Measurements from ENCODE around the gene CFP.

CFP gene

GRCh38 chrX:47597222-47597621 lies 32.5 kb downstream of the CFP start:
- no peak for DNase-seq

- DNase-seq, result no peak
These were observed 33.5 kb downstream of the CFP start for GRCh38 chrX:47596256-47596655.

- no peak for DNase-seq
These were observed 33.9 kb downstream of the CFP start for GRCh38 chrX:47595716-47596251.

DNA sequence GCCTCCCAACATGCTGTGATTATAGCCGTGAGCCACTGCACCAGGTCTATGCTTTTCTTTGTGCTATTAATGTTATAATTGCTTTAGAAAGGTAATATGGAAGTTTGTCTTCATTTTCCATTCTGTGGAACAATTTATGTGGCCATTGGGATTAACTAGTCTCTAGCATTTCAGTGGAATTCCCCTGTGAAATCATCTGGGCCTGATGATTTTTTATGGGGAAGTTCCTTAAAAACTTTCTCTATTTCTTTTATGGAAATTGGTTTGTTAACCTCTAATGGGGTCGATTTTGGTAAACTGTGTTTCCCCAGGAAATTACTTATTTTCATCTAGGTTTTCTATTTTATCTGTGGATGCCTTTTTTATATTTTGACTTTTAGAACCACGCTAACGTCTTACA lies 36.2 kb downstream of the CFP start:
- no peak for DNase-seq

DNA sequence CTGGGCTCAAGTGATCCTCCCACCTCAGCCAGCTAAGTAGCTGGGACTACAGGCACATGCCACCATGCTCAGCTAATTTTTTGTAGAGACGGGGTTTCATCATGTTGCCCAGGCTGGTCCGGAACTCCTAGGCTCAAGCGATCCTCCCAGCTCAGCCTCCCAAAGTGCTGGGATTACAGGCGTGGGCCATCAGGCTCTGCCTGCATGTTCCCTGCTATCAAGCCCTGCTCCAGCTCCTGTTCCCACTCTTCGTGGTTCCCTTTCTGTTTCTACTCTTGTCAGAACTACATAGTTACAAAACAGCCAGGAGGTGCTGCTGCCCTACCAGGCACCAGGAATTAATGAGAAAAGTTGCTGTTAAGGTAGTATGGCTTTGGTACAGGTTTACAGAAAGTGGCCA lies 38.7 kb downstream of the CFP start:
- DNase-seq, result no peak

- no peak for DNase-seq
These were observed 41.6 kb downstream of the CFP start for GRCh38 chrX:47587906-47588735.

DNA sequence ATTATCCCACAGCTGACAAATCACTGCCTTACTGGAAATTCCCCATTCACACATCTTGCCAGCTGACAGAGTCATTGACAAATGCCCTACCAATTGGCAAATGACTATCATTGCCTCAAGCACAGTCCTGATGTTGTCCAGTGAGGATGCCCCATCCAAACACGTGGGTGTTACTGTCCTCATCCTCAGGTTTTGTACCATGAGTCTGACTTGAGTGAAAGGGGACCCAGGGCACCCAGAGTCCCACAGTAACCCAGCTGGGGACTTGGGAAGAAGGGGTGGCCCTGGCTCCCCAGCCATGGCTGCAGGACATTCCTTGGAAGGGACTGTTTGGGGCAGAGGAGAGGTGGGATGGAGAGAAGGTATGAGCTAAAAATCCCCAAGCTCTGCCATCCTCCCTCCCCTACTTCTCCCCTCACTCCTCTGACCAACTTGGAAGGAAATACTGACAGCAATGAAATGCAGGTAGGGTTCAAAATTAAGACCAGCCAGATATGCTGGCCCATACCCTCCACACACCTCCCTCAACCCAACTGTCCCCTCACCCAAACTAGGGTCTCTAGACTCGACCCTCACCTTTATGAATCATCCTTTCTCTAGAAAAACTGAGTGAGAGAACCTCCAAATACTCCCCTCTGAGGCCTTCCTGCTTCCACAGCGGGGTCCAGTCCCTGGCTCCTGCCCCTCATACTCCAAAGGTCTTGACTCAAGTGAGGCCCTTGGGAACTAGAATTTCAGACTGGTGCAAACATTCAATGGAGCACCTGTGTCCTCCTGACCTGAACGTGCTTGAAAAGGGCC lies 42.4 kb downstream of the CFP start:
- no peak for DNase-seq

- no peak for DNase-seq
These were observed 43.5 kb downstream of the CFP start for GRCh38 chrX:47586043-47586787.

DNA sequence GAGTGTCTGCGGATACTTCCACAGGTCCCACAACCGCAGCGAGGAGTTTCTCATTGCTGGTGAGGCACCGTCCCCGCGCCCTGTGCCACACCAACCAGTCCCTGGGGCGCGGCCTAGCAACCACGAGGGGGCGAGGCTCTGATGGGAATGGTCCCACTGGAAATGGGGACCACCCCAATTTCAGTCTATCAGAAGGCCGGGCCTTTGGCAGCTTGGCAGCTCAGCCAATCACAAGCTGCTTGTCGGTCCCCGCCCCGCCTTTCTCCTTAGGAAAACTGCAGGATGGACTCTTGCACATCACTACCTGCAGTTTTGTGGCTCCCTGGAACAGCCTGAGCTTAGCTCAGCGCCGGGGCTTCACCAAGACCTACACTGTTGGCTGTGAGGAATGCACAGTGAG lies 44.5 kb downstream of the CFP start:
- no peak for DNase-seq

DNA sequence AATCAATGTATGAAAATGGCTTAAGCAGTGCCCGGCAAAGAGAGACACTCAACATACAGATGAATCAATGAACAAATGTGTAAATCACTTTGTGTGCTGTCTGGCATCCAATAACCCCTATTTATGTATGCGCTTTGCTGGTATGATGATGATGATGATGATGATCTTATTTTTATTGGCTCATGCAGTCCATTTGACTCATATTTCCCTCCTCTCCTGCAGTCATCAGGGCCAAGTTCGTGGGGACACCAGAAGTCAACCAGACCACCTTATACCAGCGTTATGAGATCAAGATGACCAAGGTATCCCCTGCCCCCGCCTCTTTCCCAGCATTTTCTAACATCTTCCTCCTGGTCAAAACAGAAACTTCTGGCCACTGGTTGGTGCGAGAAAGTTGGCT lies 45.0 kb downstream of the CFP start:
- no peak for DNase-seq

- peak in 1 of 2 experiments; percentile 19 for DNase-seq
These were observed 46.4 kb downstream of the CFP start for GRCh38 chrX:47583240-47583861.

DNA sequence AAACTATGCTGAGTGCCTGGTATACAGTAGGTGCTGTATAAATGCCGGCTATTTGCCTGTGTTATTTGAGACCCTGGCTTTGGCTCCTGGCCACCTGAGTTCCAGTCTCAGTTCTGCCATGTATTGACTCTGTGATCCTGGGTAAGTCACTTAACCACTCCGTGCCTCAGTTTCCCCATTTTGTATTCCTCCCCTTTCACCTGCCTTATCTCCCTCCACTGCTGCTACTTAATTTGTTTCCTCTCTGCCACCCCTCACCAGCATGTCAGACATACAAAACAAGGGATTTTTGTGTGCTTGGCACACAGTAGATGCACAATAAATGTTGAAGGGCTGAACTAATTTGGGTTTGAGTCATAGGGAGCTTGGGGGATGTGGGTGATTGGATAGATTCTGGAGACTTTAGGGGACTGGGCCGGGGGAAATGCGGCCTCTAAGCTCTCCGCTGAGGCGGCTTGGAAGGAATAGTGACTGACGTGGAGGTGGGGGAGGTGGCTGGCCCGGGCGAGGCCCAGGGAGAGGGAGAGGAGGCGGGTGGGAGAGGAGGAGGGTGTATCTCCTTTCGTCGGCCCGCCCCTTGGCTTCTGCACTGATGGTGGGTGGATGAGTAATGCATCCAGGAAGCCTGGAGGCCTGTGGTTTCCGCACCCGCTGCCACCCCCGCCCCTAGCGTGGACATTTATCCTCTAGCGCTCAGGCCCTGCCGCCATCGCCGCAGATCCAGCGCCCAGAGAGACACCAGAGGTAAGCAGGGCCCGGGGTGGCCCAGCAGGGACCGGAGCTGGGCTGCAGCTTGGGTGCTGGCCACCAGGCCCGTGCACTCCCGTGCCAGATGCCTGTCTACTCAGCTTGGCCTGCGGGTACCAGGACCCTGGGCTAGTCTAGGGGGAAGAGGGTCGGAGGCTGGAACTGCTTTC lies 47.7 kb downstream of the CFP start, which contains the start of gene TIMP1:
TIMP1 (plus strand) TSS at position 706 of the 917 bp plus-strand sequence. CDS start 980 bp downstream, outside the sequence.
- DNase-seq, result peak; percentile 86 to 88

DNA sequence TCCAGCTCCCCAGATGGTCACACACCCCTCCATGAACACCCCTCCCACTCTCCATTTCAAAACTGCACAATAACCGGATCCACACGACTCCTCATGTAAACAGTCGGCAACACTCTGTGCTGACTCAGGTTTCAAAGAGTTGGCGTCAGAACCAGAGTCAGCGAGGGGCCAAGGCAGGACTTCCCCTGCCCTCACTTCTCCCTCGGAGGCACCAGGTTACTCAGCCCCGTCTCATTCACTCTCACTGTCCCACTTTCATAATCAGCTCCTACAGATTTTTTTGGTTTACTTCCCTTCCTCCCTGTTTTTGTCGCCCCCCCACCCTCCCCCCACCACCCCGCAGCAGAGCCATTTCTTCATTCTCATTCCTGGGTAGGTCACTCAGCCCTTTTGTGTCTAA lies 50.2 kb downstream of the CFP start:
- peak; percentile 54 to 68 for DNase-seq

- no peak for DNase-seq
These were observed 51.0 kb downstream of the CFP start for GRCh38 chrX:47578692-47579091.

DNA sequence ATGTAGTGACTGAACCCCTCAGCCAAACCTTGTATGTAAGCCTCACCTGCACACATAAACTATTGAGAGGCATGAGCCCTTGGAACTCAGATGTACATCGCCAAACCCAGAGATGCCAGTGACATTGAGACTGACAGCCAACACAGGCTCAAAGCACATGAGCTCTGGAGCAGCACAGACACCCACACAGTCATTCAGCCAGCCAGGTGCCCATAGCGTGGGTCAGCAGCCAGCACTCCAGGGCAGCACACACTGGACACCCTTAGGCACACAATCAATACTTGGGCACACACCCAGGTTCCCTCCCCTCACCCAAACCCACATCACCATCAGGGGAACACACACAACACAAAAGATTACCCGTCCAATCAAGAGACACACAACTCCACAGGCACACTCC lies 51.8 kb downstream of the CFP start:
- DNase-seq, result no peak

DNA sequence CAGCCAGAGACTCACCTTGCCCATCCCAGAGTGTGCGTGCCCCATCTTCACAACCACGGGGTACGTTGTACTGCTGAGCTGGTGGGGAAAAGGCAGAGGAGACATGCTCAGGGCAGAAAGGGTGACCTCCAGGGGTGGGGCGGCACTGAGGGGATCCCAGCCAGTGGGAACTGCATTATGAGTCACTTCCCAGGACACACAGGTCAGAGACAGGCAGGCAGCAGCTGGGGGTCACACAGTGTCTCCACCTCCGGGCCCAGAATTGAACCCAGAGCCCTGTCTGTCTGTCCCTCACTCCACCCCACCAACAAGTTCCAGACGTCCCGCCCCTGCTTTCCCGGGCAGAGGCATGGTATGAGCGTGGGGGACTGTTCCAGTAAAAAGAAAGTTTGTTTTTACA lies 52.3 kb downstream of the CFP start:
- peak in 1 of 2 experiments; percentile 17 for DNase-seq

DNA sequence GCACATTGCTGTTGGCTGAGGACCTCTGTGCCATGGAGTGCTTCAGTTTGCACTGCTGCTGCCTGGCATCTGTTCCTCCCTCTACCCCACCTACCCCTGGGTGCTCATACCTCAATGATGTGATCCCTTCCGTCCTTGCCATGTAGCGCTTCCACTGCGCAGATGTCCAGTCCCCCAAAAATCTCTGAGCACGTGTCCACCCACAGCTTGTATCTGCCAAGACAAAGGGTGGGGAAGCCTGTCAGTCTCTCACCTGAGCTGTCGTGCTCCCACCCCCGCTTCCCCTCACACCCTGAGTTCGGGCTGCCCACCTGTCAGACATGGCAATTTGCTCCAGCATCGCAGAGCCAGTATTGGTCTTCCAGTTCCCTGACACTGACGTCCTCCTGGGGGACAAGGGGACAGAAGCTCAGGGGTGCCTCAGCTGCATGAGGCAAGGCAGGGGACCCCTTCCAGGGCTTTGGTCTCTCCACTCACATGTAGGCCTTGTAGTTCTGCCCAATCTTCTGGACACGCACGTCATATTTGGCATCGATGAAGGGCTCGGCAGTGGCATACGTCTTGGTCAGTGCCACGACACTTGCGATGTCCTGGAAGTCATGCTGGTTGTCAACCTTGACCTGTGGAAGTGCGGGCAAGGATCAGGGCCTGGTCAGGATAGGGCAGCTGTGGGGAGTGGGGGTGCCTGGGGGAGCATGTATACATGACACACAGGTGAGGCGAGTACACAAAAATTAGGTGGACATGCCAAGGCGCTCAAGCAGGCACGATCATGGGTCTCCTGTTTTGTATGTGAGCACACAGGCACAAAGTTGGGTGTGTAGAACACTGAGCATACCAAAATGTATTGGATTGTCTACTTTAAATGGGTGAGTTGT lies 53.5 kb downstream of the CFP start:
- DNase-seq, result peak in 1 of 2 experiments; percentile 16

GRCh38 chrX:47574547-47575301 lies 55.0 kb downstream of the CFP start:
- DNase-seq, result peak in 1 of 2 experiments; percentile 16

DNA sequence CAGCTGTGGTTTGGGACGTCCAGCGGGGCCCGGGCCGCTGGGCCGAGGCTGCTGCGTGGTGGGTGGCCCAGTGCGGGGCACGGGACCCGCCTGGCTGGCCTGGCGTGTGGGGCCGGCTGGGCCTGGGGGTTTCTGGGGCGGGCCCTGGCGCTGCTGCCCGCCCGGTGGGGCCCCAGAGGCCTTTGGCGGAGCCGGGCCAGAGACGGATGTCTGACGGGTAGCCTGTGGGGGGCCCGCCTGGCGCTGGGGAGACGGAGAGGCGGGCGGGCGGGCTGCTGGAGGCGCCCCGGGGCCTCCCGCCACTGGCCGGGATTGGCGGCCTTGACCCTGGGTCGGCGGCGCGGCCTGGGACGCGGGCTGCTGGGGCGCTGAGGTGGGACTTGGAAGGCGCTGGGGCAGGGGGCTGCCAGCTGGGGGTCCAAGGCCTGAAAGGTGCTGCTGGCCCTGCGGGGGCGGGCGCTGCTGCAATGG lies 55.6 kb downstream of the CFP start:
- DNase-seq, result peak in 1 of 2 experiments; percentile 18

Data from activated T-cell treated with anti-CD3 and anti-CD28 coated beads, Interleukin-2, amount 50 U/mL, for 48 hours (primary cell).